ENCODE data around the gene ARL17B. TPM values are rescaled to one million over a fixed set of nuclear protein-coding genes. Genes with fewer than 3 reads are reported as not detected.
"Not testable (repeated sequence)": the region's sequence is repeated elsewhere in the genome, so short reads cannot be mapped to it uniquely, and the experiment has no call there.

The ARL17B gene
- total RNA-seq, 2 experiments from 2014 or later: 40.3 to 41.4 TPM

DNA sequence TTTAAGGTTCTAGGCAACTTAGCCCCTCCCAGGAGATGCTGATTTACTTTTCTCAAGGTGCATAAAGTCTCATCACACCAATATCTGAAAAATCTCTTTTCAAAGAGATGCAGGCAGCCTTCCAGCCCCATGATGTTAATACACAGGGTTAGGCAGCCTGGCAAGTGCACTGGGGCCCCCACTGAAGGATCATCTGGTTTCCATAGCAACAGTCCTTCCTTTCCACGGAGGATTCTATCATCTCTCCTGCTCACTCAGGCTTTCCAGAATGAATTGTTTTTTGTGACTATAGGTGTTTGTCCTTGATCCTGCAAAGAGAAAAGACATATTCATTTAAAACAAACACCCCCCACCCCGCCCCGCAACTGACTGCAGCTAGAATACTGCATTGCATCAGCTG is 6.0 kb upstream of the ARL17B start:
- H3K27me3 Mint-ChIP-seq; DNase-seq; ATAC-seq; H3K27ac Mint-ChIP-seq; POLR2A ChIA-PET; H3K9me3 Mint-ChIP-seq; H3K4me1 Mint-ChIP-seq (ENCODE audit: low read depth); CTCF ChIA-PET; intact Hi-C loops (cut with micrococcal nuclease); H3K4me3 Mint-ChIP-seq; H3K36me3 Mint-ChIP-seq (ENCODE audit: low read depth): not testable (repeated sequence)

DNA sequence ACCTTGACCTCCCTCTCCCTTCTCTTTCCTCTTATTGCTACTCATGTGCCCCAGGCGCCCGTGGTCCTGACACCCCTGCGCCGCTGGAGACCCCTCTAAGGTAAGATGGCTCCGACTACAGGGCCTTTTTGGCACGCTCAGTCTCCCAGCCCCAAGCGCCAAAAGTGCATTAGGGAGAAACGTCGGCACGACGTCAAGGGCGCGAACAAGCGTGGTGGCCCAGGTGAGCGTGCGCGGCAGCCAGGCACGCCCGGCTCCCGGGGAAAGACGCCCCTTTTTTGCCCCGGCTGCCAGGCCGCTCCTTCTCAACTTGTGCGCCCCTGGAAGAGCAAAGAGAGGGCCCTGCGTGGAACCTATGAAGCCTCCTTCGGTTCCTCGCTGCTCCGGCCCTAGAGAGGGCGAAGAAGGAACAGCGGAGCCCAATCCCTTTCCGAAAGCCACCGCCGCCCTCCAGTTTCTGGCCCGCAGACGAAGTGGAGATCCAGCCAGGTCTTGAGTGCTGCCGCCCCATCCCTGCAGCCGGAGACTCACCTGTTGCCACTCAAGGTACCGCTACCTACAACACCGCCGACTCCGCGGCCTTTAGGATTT is 326 bp downstream of the ARL17B start:
- intact Hi-C loops (cut with micrococcal nuclease); DNase-seq; H3K9me3 Mint-ChIP-seq; POLR2A ChIA-PET; H3K27me3 Mint-ChIP-seq; CTCF ChIA-PET; H3K4me3 Mint-ChIP-seq; H3K27ac Mint-ChIP-seq; H3K4me1 Mint-ChIP-seq (ENCODE audit: low read depth); H3K36me3 Mint-ChIP-seq (ENCODE audit: low read depth): not testable (repeated sequence)
- peak; percentile 55 for ATAC-seq

DNA sequence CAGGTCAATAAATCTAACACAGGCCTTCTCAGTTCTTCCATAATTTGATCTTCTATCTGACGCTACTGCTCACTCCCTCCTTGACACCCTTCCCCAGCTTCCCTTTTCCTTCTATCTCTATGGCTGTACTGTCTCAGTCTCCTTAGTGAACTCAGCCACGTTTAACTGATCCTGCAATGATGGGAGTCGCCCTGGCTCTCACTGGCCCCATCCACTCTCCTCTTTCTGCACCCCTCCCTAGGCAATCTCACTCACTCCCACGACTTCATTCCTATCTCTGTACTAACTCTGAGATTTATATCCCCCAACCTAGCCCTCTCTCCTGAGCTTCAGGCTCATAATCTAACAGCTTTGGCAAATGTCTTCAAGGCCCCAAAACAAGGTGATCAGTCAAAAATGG is 7.7 kb downstream of the ARL17B start:
- H3K36me3 Mint-ChIP-seq (ENCODE audit: low read depth); POLR2A ChIA-PET; H3K4me3 Mint-ChIP-seq: not testable (repeated sequence)

DNA sequence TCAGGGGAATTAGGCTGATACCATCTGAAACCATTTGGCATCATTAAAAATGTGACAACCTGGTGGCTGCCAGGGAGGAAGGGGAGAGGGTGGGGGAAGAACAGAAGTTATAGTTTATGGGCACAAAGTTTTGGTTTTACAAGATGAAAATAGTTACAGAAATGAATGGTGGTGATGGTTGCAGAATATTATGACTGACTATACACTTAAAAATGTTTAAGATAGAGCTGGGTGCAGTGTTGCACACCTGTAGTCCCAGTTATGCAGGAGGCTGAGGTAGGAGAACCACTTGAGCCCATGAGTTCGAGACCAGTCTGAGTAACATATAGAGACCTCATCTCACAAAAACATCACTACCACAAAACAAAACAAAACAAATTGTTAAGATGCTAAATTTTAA is 12.5 kb downstream of the ARL17B start:
- H3K36me3 Mint-ChIP-seq (ENCODE audit: low read depth); H3K9me3 Mint-ChIP-seq; H3K27me3 Mint-ChIP-seq; H3K4me3 Mint-ChIP-seq; H3K4me1 Mint-ChIP-seq (ENCODE audit: low read depth); intact Hi-C loops (cut with micrococcal nuclease); POLR2A ChIA-PET; ATAC-seq; CTCF ChIA-PET; H3K27ac Mint-ChIP-seq; DNase-seq: not testable (repeated sequence)

More for the DNA sequence above, 7.7 kb downstream of the ARL17B start:
- ATAC-seq; H3K9me3 Mint-ChIP-seq; H3K27me3 Mint-ChIP-seq; DNase-seq; H3K27ac Mint-ChIP-seq; intact Hi-C loops (cut with micrococcal nuclease); H3K4me1 Mint-ChIP-seq (ENCODE audit: low read depth); CTCF ChIA-PET: not testable (repeated sequence)

DNA sequence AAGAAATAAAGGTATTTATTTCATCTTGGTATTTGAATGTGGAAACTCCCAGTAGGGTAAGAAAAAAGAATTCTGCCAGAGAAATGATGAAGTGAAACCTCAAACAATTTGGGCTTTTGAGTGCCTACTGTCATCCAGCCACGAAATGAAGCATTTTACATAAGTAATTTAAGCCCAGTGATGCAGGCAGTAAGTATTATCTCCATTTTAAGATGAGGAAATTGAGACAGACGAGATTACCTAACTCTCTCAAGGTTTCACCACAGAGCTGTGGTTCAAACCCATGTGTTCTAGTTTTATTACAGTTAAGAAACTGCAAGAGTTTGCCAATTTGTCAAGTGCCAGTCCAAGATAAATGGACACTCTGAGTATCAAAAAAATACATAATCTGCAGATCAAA is 13.2 kb downstream of the ARL17B start:
- not testable (repeated sequence) for H3K4me3 Mint-ChIP-seq

DNA sequence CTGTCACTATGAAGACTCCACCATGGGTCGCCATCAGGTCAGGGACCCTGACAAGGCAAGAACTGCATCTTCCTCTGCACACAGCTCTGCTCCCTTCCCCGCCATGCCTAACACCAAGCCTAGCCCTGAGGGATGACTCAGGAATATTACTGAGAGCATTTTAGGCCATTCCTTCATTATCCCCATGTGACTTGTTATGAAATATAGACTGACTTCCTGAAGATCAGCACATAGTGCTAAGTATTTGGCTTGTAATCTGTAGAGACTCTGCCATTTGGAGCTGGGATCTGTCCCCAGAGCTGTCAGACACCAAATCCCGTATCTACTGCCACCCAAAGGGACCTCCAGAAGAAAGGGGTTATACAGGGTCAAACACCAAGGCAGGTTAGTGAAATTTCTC is 19.4 kb downstream of the ARL17B start:
- H3K27me3 Mint-ChIP-seq; H3K9me3 Mint-ChIP-seq; intact Hi-C loops (cut with micrococcal nuclease); H3K36me3 Mint-ChIP-seq (ENCODE audit: low read depth); DNase-seq; CTCF ChIA-PET; H3K4me3 Mint-ChIP-seq; H3K4me1 Mint-ChIP-seq (ENCODE audit: low read depth); ATAC-seq; H3K27ac Mint-ChIP-seq; POLR2A ChIA-PET: not testable (repeated sequence)

More for the DNA sequence above, 13.2 kb downstream of the ARL17B start:
- DNase-seq; H3K27ac Mint-ChIP-seq; H3K27me3 Mint-ChIP-seq; intact Hi-C loops (cut with micrococcal nuclease); H3K36me3 Mint-ChIP-seq (ENCODE audit: low read depth); H3K9me3 Mint-ChIP-seq; CTCF ChIA-PET; H3K4me1 Mint-ChIP-seq (ENCODE audit: low read depth); POLR2A ChIA-PET: not testable (repeated sequence)
- peak; percentile 56 for ATAC-seq

DNA sequence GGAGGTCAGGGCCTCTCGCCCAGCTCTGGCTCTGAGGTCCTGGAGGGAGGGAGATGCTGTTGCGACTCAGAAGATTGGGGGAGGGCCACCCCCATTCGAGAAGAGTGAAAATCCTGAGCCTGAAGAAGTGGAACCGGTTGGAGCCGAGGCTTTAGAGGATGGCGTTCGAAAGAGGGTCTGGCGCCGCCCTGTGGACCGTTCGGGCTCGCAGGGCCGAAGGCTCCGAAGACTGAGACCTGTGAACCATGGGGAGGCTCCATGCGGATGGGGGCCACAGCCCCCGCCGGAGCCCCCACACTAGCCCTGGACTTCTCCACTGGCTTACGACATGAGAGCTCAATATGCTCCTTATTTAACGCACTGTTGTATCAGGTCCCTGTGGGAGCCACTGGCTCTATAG is 20.3 kb downstream of the ARL17B start:
- H3K4me1 Mint-ChIP-seq (ENCODE audit: low read depth); H3K9me3 Mint-ChIP-seq; H3K27me3 Mint-ChIP-seq; CTCF ChIA-PET; ATAC-seq; H3K27ac Mint-ChIP-seq; H3K36me3 Mint-ChIP-seq (ENCODE audit: low read depth); POLR2A ChIA-PET; DNase-seq; intact Hi-C loops (cut with micrococcal nuclease); H3K4me3 Mint-ChIP-seq: not testable (repeated sequence)

DNA sequence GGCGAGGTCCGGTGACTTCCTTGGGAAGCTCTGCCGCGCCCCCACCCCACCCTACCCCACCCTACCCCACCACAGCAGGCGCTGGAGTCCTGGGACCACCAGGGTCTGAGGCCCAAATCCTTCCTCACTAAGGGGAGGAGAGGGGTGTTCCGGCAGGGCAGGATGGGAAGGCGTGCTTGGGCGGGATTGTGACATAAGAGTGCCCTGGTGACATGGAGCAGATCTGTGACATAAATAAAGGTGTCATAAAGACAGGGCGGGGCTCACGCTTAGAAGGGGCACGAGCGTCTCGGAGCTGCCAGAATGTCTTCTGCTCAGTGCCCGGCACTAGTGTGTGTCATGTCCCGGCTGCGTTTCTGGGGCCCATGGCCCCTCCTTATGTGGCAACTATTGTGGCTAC is 66.7 kb downstream of the ARL17B start, which contains the start of gene LRRC37A:
Gene LRRC37A, plus strand, starts transcription at position 301 of the 400 bp plus-strand sequence. Its CDS starts 3 bp downstream, at position 304.
- ATAC-seq; H3K27ac Mint-ChIP-seq; POLR2A ChIA-PET; H3K9me3 Mint-ChIP-seq; DNase-seq; CTCF ChIA-PET; H3K27me3 Mint-ChIP-seq; H3K36me3 Mint-ChIP-seq (ENCODE audit: low read depth); intact Hi-C loops (cut with micrococcal nuclease); H3K4me1 Mint-ChIP-seq (ENCODE audit: low read depth); H3K4me3 Mint-ChIP-seq: not testable (repeated sequence)

DNA sequence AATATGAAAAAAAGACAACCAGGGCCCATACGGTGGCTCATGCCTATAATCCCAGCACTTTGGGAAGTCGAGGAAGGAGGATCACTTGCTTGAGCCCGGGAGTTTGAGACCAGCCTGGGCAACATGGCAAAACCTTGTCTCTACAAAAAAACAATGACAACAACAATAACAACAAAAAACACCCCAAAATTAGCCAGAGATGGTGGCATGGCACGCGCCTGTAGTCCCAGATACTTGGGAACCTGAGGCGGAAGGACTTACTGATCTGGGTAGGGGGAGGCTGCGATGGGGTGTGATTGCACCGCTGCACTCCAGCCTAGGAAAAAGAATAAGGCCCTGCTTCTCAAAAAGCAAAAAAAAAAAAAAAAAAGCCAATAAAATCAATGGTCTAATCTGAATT is 69.9 kb downstream of the ARL17B start:
- H3K27me3 Mint-ChIP-seq; ATAC-seq; H3K27ac Mint-ChIP-seq; H3K4me3 Mint-ChIP-seq; CTCF ChIA-PET; intact Hi-C loops (cut with micrococcal nuclease); H3K4me1 Mint-ChIP-seq (ENCODE audit: low read depth); DNase-seq; POLR2A ChIA-PET; H3K9me3 Mint-ChIP-seq; H3K36me3 Mint-ChIP-seq (ENCODE audit: low read depth): not testable (repeated sequence)

DNA sequence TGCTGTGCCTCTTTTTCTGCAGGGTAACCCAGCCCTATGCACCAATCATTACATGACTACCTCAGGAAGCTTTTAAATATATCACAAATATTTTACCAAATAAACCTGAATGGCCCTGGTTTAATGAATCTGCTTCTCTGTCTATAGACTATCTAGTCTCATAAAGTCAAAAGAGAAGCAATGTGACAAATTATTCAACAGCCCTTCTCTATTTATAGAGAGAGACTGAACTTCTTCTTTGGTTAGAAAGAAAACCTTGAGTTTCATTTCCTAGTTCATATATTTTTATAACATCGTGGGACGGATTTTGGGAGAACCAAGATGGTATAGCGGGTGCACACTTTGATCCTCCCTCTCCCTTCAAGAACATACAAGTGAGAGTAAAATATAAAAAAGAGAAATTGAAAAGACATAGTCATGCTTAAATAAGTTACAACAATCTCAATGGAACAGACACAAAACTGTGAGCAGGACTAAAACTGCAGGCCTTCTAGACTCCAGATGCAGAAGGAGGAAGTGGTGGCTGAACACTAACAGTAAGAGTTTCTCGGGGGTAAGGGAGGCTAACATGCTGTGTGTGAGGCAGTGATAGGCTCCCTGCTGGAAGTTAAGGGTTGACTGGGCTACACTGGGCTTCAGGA is 70.5 kb downstream of the ARL17B start:
- DNase-seq; H3K4me3 Mint-ChIP-seq; intact Hi-C loops (cut with micrococcal nuclease): not testable (repeated sequence)

DNA sequence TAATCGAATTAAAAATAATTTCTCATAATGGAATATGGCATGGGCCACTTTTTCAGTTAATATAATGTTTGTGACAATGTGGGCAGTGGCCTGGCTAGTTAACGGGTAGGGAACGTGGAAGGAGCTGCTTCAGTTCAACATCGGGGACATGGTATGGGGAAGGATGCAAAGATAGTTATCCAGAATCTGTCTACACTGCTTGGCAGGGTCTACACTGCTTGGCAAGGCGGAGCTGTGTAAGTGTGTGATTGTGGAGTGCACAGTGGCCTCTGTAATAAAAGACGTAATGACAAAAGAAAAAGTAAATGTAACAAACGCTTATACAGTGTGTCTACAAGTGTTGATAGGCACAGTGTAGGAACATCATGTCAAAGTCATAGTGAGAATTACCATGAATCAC is 74.0 kb downstream of the ARL17B start:
- H3K9me3 Mint-ChIP-seq; H3K27me3 Mint-ChIP-seq; H3K27ac Mint-ChIP-seq; POLR2A ChIA-PET; DNase-seq; ATAC-seq; H3K36me3 Mint-ChIP-seq (ENCODE audit: low read depth); H3K4me3 Mint-ChIP-seq: not testable (repeated sequence)
- intact Hi-C loops (cut with micrococcal nuclease): loop anchor here (10.0 kb wide), 1 partner anchor 283 kb away; no protein-coding TSS in a partner anchor
- H3K4me1 Mint-ChIP-seq (ENCODE audit: low read depth): peaks cover 20% of the 10 kb centered on the region
- CTCF ChIA-PET: interaction anchor here (1.7 to 2.4 kb wide), 2 partner anchors 20 to 284 kb away, joined by 7 to 11 read pairs; no protein-coding TSS in a partner anchor

More for the DNA sequence above, 70.5 kb downstream of the ARL17B start:
- POLR2A ChIA-PET; ATAC-seq; H3K27ac Mint-ChIP-seq; H3K36me3 Mint-ChIP-seq (ENCODE audit: low read depth); H3K27me3 Mint-ChIP-seq; H3K4me1 Mint-ChIP-seq (ENCODE audit: low read depth); CTCF ChIA-PET; H3K9me3 Mint-ChIP-seq: not testable (repeated sequence)

Measured in activated CD8-positive, alpha-beta T cell treated with anti-CD3 and anti-CD28 coated beads for 36 hours (primary cell).